ENCODE results near the gene VAMP4. TPM values are rescaled to one million over a fixed set of nuclear protein-coding genes. Genes with fewer than 3 reads are reported as not detected.

VAMP4 gene
- total and polyA plus RNA-seq, 7 donors, result 4.6 to 11.3 (median 7.6) TPM

GRCh38 chr1:171748651-171749050 is 6.8 kb upstream of the VAMP4 start:
- TF ChIP-seq CTCF (IDR thresholded peaks at IDR 0.05), result no peak
- intact Hi-C loops (cut with DNase I), result loop anchor here (10.0 kb wide), 1 partner anchor 104 kb away; no protein-coding TSS in a partner anchor
- 87 to 92% (median 88%) methylated on average over 3 of the region's 3 CpGs for WGBS, 3 donors
- ATAC-seq (no peak), DNase-seq (no peak)
- Histone ChIP-seq H3K36me3 (ENCODE audit: insufficient read depth in 1 of 2, low read depth in 1 of 2) (no peaks in the 10 kb centered on the region), H3K4me3 (no peak overlapping the region), H3K9me3 (no peaks in the 10 kb centered on the region), H3K27me3 (ENCODE audit: insufficient read depth in 3 of 3, low read length in 2 of 3) (no peaks in the 10 kb centered on the region), H3K4me1 (peaks cover 9% of the 10 kb centered on the region), H3K27ac (no peak overlapping the region)

- ATAC-seq (no peak), DNase-seq (no peak)
- no peak for TF ChIP-seq CTCF (IDR thresholded peaks at IDR 0.05)
- H3K27ac ChIP-seq, result peak overlapping the region; percentile 98
- H3K4me1 ChIP-seq, result peaks cover 28% of the 10 kb centered on the region
- H3K36me3 ChIP-seq (ENCODE audit: insufficient read depth in 1 of 2, low read depth in 1 of 2), result no peaks in the 10 kb centered on the region
- no peaks in the 10 kb centered on the region for H3K27me3 ChIP-seq (ENCODE audit: insufficient read depth in 3 of 3, low read length in 2 of 3)
- intact Hi-C loops (cut with DNase I), result loop anchor here (5.0 to 10.0 kb wide), 3 partner anchors 37 to 258 kb away; partner anchors contain the start of genes METTL13 (in 1 of the 2) and PRRC2C (in 1 of the 2)
- no peak overlapping the region for H3K4me3 ChIP-seq
- no peaks in the 10 kb centered on the region for H3K9me3 ChIP-seq
- 89 to 99% (median 95%) methylated on average over 8 of the region's 8 CpGs for WGBS, 3 donors
Observed at GRCh38 chr1:171744986-171745385, 3.1 kb upstream of the VAMP4 start.

- no peak for TF ChIP-seq CTCF (IDR thresholded peaks at IDR 0.05)
- H3K4me3 ChIP-seq, result peak overlapping the region; percentile 79
- no peak for DNase-seq
- no peaks in the 10 kb centered on the region for H3K27me3 ChIP-seq (ENCODE audit: insufficient read depth in 3 of 3, low read length in 2 of 3)
- peak; percentile 61 to 80 (median 70) for ATAC-seq
- peaks cover 0 to 5% of the 10 kb centered on the region in 2 donors for H3K36me3 ChIP-seq (ENCODE audit: insufficient read depth in 1 of 2, low read depth in 1 of 2)
- 13 to 19% (median 17%) methylated on average over 8 of the region's 8 CpGs for WGBS, 3 donors
- intact Hi-C loops (cut with DNase I), result loop anchor here (2.0 to 10.0 kb wide), 4 partner anchors 38 to 256 kb away; partner anchors contain the start of genes METTL13 (in 2 of the 2) and PRRC2C (in 1 of the 2)
- peaks cover 35% of the 10 kb centered on the region for H3K4me1 ChIP-seq
- H3K27ac ChIP-seq, result peak overlapping the region; percentile 98
- no peaks in the 10 kb centered on the region for H3K9me3 ChIP-seq
Observed at GRCh38 chr1:171743081-171743870, 1.4 kb upstream of the VAMP4 start.

- no peaks in the 10 kb centered on the region for H3K9me3 ChIP-seq
- peak overlapping the region; percentile 79 for H3K4me3 ChIP-seq
- H3K27ac ChIP-seq, result peak overlapping the region; percentile 98
- no peaks in the 10 kb centered on the region for H3K27me3 ChIP-seq (ENCODE audit: insufficient read depth in 3 of 3, low read length in 2 of 3)
- DNase-seq (peak in 1 of 2 donors; percentile 69), ATAC-seq (peak; percentile 53 to 75 (median 65))
- H3K36me3 ChIP-seq (ENCODE audit: insufficient read depth in 1 of 2, low read depth in 1 of 2), result peaks cover 0 to 12% of the 10 kb centered on the region in 2 donors
- WGBS, 3 donors, result 0% methylated on average over 14 of the region's 14 CpGs
- no peak for TF ChIP-seq CTCF (IDR thresholded peaks at IDR 0.05)
- intact Hi-C loops (cut with DNase I), result loop anchor here (2.0 to 10.0 kb wide), 4 partner anchors 38 to 255 kb away; partner anchors contain the start of genes METTL13 (in 2 of the 2) and PRRC2C (in 1 of the 2)
- H3K4me1 ChIP-seq, result peaks cover 35% of the 10 kb centered on the region
Observed at GRCh38 chr1:171742577-171742922, 685 bp upstream of the VAMP4 start.

Data from psoas muscle (tissue), 8 donors.